ENCODE measurements around the gene RAB20. TPM values are rescaled to one million over a fixed set of nuclear protein-coding genes. Genes with fewer than 3 reads are reported as not detected.

RAB20 gene
- total RNA-seq, 1 experiment from 2014 or later: 12.3 TPM

DNA sequence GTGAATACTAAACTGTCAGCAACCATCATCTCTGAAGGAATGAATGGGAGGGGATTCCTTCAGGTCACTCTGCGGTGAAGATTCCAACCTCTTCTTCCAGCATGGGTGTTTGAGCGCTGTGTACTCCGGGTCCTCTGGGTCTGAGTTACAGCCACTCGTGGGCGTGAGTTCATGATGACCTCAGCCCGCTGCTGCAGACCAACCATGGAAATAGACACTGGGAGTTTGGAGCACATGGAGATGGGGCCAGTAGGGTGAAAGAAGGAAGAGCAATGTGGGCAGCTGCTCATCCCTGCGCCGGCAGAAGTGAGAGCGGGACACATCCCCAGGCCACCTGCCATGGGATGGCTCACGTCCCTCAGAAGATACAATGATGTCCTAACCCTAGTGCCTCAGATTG lies 16.8 kb upstream of the RAB20 start:
- Histone ChIP-seq H2BK120ac (ENCODE audit: low read depth, low read length, poor library complexity, severe bottlenecking) (no peak overlapping the region), H4K91ac (ENCODE audit: insufficient read length, low read depth, low read length) (no peak overlapping the region), H3K27ac (ENCODE audit: insufficient read length, low read depth, low read length) (no peak overlapping the region), H3K56ac (ENCODE audit: insufficient read length, low read depth, low read length) (no peak overlapping the region), H3K23me2 (ENCODE audit: insufficient read length, low read depth, low read length, poor library complexity, severe bottlenecking) (no peaks in the 10 kb centered on the region), H4K8ac (replicated peaks; ENCODE audit: insufficient read length, low read depth, low read length) (no peak overlapping the region), H3K9ac (ENCODE audit: extremely low read depth, insufficient read length, low read length) (no peak overlapping the region), H3K79me2 (ENCODE audit: insufficient read depth, low read length) (no peaks in the 10 kb centered on the region), H2AFZ (ENCODE audit: low read length) (no peak overlapping the region), H2BK20ac (ENCODE audit: low read depth, low read length, poor library complexity, severe bottlenecking) (no peak overlapping the region), H3K18ac (ENCODE audit: insufficient read length, low read depth, low read length) (no peak overlapping the region), H2BK15ac (ENCODE audit: low read depth, low read length) (no peak overlapping the region), H2BK5ac (ENCODE audit: insufficient read length, low read length) (no peak overlapping the region), H2AK5ac (ENCODE audit: insufficient read length, low read length) (no peak overlapping the region), H3K4ac (ENCODE audit: low read depth, low read length) (no peak overlapping the region), H3K9me3 (ENCODE audit: control insufficient read depth, low read depth, low read length) (no peaks in the 10 kb centered on the region), H3T11ph (ENCODE audit: low read length) (no peak overlapping the region), H3K4me2 (ENCODE audit: insufficient read depth, insufficient read length, low read length) (no peak overlapping the region), H3K27me3 (ENCODE audit: insufficient read depth, low read length) (no peaks in the 10 kb centered on the region), H4K5ac (ENCODE audit: insufficient read length, low read depth, low read length) (no peak overlapping the region), H2BK12ac (ENCODE audit: insufficient read length, low read depth, low read length) (no peak overlapping the region), H4K20me1 (ENCODE audit: control insufficient read depth, insufficient read depth, insufficient read length) (no peaks in the 10 kb centered on the region), H3K14ac (ENCODE audit: insufficient read depth, low read length) (no peak overlapping the region), H3K79me1 (ENCODE audit: insufficient read depth, low read depth, low read length, poor library complexity, severe bottlenecking) (no peaks in the 10 kb centered on the region), H3K4me1 (ENCODE audit: insufficient read depth, low read length) (no peaks in the 10 kb centered on the region), H3K23ac (ENCODE audit: insufficient read length, low read depth, low read length) (no peak overlapping the region)
- no peaks in the 10 kb centered on the region for H3K9me3 Mint-ChIP-seq
- H3K4me1 Mint-ChIP-seq: peaks cover 10 to 14% of the 10 kb centered on the region in 2 experiments
- H3K4me3 Mint-ChIP-seq: no peak overlapping the region
- no peak overlapping the region for H3K27ac Mint-ChIP-seq
- DNase-seq: no peak
- TF ChIP-seq, protein P1, sequence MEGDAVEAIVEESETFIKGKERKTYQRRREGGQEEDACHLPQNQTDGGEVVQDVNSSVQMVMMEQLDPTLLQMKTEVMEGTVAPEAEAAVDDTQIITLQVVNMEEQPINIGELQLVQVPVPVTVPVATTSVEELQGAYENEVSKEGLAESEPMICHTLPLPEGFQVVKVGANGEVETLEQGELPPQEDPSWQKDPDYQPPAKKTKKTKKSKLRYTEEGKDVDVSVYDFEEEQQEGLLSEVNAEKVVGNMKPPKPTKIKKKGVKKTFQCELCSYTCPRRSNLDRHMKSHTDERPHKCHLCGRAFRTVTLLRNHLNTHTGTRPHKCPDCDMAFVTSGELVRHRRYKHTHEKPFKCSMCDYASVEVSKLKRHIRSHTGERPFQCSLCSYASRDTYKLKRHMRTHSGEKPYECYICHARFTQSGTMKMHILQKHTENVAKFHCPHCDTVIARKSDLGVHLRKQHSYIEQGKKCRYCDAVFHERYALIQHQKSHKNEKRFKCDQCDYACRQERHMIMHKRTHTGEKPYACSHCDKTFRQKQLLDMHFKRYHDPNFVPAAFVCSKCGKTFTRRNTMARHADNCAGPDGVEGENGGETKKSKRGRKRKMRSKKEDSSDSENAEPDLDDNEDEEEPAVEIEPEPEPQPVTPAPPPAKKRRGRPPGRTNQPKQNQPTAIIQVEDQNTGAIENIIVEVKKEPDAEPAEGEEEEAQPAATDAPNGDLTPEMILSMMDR (conservative IDR thresholded peaks at IDR 0.05): no peak
- no peaks in the 10 kb centered on the region for H3K36me3 Mint-ChIP-seq (ENCODE audit: insufficient read depth in 1 of 3, low read depth in 3 of 3)
- WGBS (ENCODE audit: extremely low coverage, insufficient read length, low lambda C conversion rate): no CpG with 5 or more reads among the region's 10 CpGs
- H3K27me3 Mint-ChIP-seq (ENCODE audit: low read depth): peaks cover 12% of the 10 kb centered on the region
